Mesenchymal stem cell (in vitro differentiated cells and primary cell): ENCODE results near the gene PIGN.

ENCODE experiments used
- DNase-seq: peaks from one replicate; pipeline ENCODE4 v3.0.0-alpha.2; 2013
- H2AFZ ChIP-seq: one replicate; pipeline ENCODE4 v1.6.1; 2013; ENCODE audit warnings: low read depth, mild to moderate bottlenecking, control low read depth, inconsistent platforms, low read length, moderate library complexity
- H2AK5ac ChIP-seq: 2 replicates; pipeline ENCODE4 v1.6.1; 2013; ENCODE audit warnings: low read length, moderate library complexity, mild to moderate bottlenecking, inconsistent platforms; ENCODE audit not compliant: severe bottlenecking
- H2BK120ac ChIP-seq: one replicate; pipeline ENCODE4 v1.6.1; 2013; ENCODE audit warnings: low read depth, mild to moderate bottlenecking, inconsistent platforms, low read length, moderate library complexity
- H2BK12ac ChIP-seq, 2 experiments: one replicate each; pipeline ENCODE4 v1.6.1; 2013; ENCODE audit warnings: inconsistent platforms in 2 of 2, low read length in 2 of 2, mild to moderate bottlenecking in 2 of 2, moderate library complexity in 2 of 2, control low read depth in 1 of 2
- H2BK15ac ChIP-seq: one replicate; pipeline ENCODE4 v1.6.1; 2013; ENCODE audit warnings: mild to moderate bottlenecking, low read depth, inconsistent platforms; ENCODE audit not compliant: poor library complexity, severe bottlenecking
- H2BK5ac ChIP-seq: 2 replicates; pipeline ENCODE4 v1.6.1; 2013; ENCODE audit warnings: low read depth, mild to moderate bottlenecking, low read length, control low read depth, inconsistent platforms; ENCODE audit not compliant: poor library complexity, severe bottlenecking
- H3K14ac ChIP-seq, 2 experiments: one replicate each; pipeline ENCODE4 v1.6.1; 2013; ENCODE audit warnings: inconsistent platforms in 2 of 2, low read length in 2 of 2, control low read depth in 1 of 2, mild to moderate bottlenecking in 1 of 2, moderate library complexity in 1 of 2
- H3K18ac ChIP-seq, 2 experiments: one replicate each; pipeline ENCODE4 v1.6.1; 2013; ENCODE audit warnings: inconsistent platforms in 2 of 2, low read length in 2 of 2, control low read depth in 1 of 2, low read depth in 1 of 2, mild to moderate bottlenecking in 1 of 2
- H3K23ac ChIP-seq, 2 experiments: one replicate each; pipeline ENCODE4 v1.6.1; 2013; ENCODE audit warnings: inconsistent platforms in 2 of 2, low read length in 2 of 2, mild to moderate bottlenecking in 2 of 2, moderate library complexity in 2 of 2, control low read depth in 1 of 2
- H3K27ac ChIP-seq: 2 replicates; pipeline ENCODE4 v1.5.1; 2013; ENCODE audit warnings: mild to moderate bottlenecking, moderate library complexity, low read length, control low read depth, inconsistent platforms; ENCODE audit not compliant: poor library complexity, severe bottlenecking
- H3K27me3 ChIP-seq, 2 experiments: 2 replicates each; pipeline versions ENCODE4 v1.6.1 to v1.7.0; 2013; ENCODE audit warnings: low read length in 2 of 2, mild to moderate bottlenecking in 2 of 2, moderate library complexity in 2 of 2, control low read depth in 1 of 2, inconsistent platforms in 1 of 2; ENCODE audit not compliant: control insufficient read depth in 1 of 2, insufficient read depth in 1 of 2
- H3K36me3 ChIP-seq, 2 experiments: 2 replicates each; pipeline versions ENCODE4 v1.6.1 to v1.7.0; 2013; ENCODE audit warnings: low read length in 2 of 2, control low read depth in 1 of 2, inconsistent platforms in 1 of 2, low read depth in 1 of 2, mild to moderate bottlenecking in 1 of 2; ENCODE audit not compliant: insufficient read depth in 2 of 2, control insufficient read depth in 1 of 2
- H3K4ac ChIP-seq, 2 experiments: one replicate each; pipeline ENCODE4 v1.6.1; 2013; ENCODE audit warnings: inconsistent platforms in 2 of 2, low read length in 2 of 2, mild to moderate bottlenecking in 2 of 2, moderate library complexity in 2 of 2, control low read depth in 1 of 2, low read depth in 1 of 2
- H3K4me1 ChIP-seq: 2 replicates; pipeline ENCODE4 v1.6.1; 2013; ENCODE audit warnings: low read depth, low read length, control low read depth; ENCODE audit not compliant: control insufficient read depth, insufficient read depth
- H3K4me2 ChIP-seq: 2 replicates; pipeline ENCODE4 v1.6.1; 2013; ENCODE audit warnings: low read length, mild to moderate bottlenecking, inconsistent platforms; ENCODE audit not compliant: poor library complexity, severe bottlenecking
- H3K4me3 ChIP-seq, 2 experiments: 2 replicates each; pipeline versions ENCODE4 v1.5.1 to v1.7.0; 2013; ENCODE audit warnings: low read length in 2 of 2, mild to moderate bottlenecking in 2 of 2, control low read depth in 1 of 2, low read depth in 1 of 2; ENCODE audit not compliant: insufficient read depth in 1 of 2
- H3K79me1 ChIP-seq: replicated peaks from 2 replicates; pipeline ENCODE4 v1.6.1; 2013; ENCODE audit warnings: mild to moderate bottlenecking, control low read depth, low read length, inconsistent platforms; ENCODE audit not compliant: poor library complexity, severe bottlenecking
- H3K9ac ChIP-seq: 2 replicates; pipeline ENCODE4 v1.7.0; 2013; ENCODE audit warnings: mild to moderate bottlenecking, low read length, moderate library complexity
- H3K9me3 ChIP-seq: 2 replicates; pipeline ENCODE4 v1.7.0; 2013; ENCODE audit warnings: mild to moderate bottlenecking, low read length; ENCODE audit not compliant: control insufficient read depth
- H4K8ac ChIP-seq: one replicate; pipeline ENCODE4 v1.6.1; 2013; ENCODE audit warnings: inconsistent platforms, mild to moderate bottlenecking, low read length, moderate library complexity
- H4K91ac ChIP-seq: one replicate; pipeline ENCODE4 v1.6.1; 2013; ENCODE audit warnings: mild to moderate bottlenecking, low read length, inconsistent platforms
- WGBS: methylation state at CpG from one replicate; pipeline ENCODE4 v1.1.7; 2013; ENCODE audit warnings: mixed read lengths; 5-methylcytosine and 5-hydroxymethylcytosine counted together

PIGN gene

DNA sequence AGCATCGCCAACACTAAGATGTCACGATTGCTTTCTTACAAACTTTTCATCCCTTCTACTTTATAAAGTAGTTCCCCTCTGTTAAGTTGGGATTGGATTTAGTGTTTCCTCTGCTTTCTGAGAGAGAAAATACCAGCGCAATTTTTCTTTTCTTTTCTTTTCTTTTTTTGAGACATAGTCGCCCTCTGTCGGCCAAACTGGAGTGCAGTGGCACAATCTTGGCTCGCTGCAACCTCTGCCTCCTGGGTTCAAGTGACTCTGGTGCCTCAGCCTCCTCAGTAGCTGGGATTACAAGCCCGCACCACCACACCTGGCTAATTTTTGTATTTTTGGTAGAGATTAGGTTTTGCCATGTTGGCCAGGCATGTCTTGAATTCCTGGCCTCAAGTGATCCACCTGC lies 9.2 kb upstream of the PIGN start:
- WGBS: 64% methylated on average over 4 of the region's 7 CpGs
- no peaks in the 10 kb centered on the region for H3K36me3 ChIP-seq
- no peak overlapping the region for H4K91ac ChIP-seq
- H2AFZ ChIP-seq: no peak overlapping the region
- H2AK5ac ChIP-seq: no peak overlapping the region
- peaks cover 12% of the 10 kb centered on the region for H3K79me1 ChIP-seq
- H3K4ac ChIP-seq: no peak overlapping the region
- H3K23ac ChIP-seq: no peak overlapping the region
- no peak overlapping the region for H2BK120ac ChIP-seq
- H3K4me3 ChIP-seq: no peak overlapping the region
- H3K9me3 ChIP-seq: no peaks in the 10 kb centered on the region
- H2BK15ac ChIP-seq: no peak overlapping the region
- no peak overlapping the region for H3K4me2 ChIP-seq
- H4K8ac ChIP-seq: peak overlapping the region; percentile 75
- no peak overlapping the region for H2BK12ac ChIP-seq
- H3K4me1 ChIP-seq: no peaks in the 10 kb centered on the region
- no peak overlapping the region for H3K9ac ChIP-seq
- DNase-seq: no peak
- H3K27ac ChIP-seq: no peak overlapping the region
- no peak overlapping the region for H3K18ac ChIP-seq
- H3K14ac ChIP-seq: no peak overlapping the region
- no peaks in the 10 kb centered on the region for H3K27me3 ChIP-seq
- H2BK5ac ChIP-seq: no peak overlapping the region

DNA sequence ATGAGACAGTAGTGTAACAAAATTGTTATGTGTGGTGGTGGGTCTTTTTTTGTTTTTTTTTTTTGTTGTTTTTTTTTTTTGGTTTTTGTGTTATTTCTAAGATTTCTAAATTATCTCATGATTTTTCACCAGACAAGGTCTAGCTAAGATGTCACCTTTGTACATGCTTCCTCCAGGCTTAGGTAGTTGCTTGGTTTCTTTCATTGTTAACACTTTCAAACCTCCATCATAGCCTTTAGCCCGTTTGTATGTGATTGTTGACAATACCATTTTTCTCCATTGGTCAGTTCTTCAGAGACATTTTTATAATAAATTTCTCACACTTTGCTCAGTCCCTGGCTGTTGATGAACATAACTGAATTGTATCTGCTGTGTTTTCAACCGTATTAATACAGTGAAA lies 2.4 kb upstream of the PIGN start:
- Histone ChIP-seq H4K91ac (no peak overlapping the region), H3K23ac (no peak overlapping the region), H3K18ac (no peak overlapping the region), H2BK12ac (no peak overlapping the region), H3K79me1 (peaks cover 3% of the 10 kb centered on the region), H3K4me2 (peak overlapping the region; percentile 63), H2BK15ac (no peak overlapping the region), H3K36me3 (no peaks in the 10 kb centered on the region), H3K9me3 (no peaks in the 10 kb centered on the region), H2BK5ac (no peak overlapping the region), H3K4me1 (peaks cover 2% of the 10 kb centered on the region), H3K9ac (peak overlapping the region; percentile 94), H3K14ac (no peak overlapping the region), H4K8ac (no peak overlapping the region), H2AFZ (no peak overlapping the region), H3K4me3 (peak overlapping the region in 1 of 2 experiments; percentile 99), H2BK120ac (no peak overlapping the region), H3K27me3 (no peaks in the 10 kb centered on the region), H3K4ac (no peak overlapping the region), H2AK5ac (no peak overlapping the region), H3K27ac (no peak overlapping the region)
- WGBS: 20% methylated on average over 1 of the region's 2 CpGs
- no peak for DNase-seq

DNA sequence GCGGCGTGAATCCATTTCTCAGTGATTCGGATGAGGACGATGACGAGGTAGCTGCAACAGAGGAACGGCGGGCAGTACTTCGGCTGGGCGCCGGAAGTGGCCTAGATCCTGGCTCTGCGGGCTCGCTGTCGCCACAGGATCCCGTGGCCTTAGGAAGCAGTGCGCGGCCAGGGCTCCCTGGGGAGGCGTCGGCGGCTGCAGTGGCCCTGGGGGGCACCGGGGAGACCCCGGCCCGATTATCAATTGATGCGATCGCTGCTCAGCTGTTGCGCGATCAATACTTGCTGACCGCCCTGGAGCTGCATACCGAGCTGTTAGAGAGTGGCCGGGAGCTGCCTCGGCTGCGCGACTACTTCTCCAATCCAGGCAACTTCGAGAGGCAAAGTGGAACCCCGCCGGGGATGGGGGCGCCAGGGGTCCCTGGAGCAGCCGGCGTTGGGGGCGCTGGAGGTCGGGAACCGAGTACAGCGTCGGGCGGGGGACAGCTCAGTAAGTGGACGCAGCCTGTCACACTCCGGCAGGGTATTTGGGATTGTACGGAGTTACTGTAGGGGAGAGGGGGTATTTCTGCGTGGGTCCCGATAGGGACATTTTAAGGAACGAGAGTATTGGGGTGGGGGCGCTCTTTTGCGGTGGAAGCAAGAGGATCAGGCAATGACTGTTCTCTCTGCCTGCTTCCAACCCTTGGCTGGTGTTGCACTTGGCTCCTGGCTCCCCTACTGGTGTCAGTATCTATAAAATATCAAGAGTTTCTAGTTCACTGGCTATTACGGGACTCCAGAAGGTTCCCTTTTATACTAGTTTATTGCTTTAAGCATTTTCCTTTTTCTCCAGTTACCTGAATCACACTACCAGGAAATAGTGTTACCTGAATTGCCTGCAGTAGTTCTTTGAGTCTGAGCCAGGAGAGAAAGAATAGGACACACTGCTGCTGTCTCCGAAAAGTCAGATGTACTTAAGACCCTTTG lies 971 bp upstream of the PIGN start:
- Histone ChIP-seq H2BK120ac (no peak overlapping the region), H3K9ac (peak overlapping the region; percentile 94), H3K9me3 (no peaks in the 10 kb centered on the region), H3K4ac (peak overlapping the region; percentile 61 to 78), H3K4me3 (peak overlapping the region; percentile 94 to 99), H3K36me3 (no peaks in the 10 kb centered on the region), H3K27ac (peak overlapping the region; percentile 84), H2BK12ac (no peak overlapping the region), H2AFZ (no peak overlapping the region), H3K27me3 (no peaks in the 10 kb centered on the region), H4K91ac (peak overlapping the region; percentile 90), H2BK15ac (peak overlapping the region; percentile 1), H3K4me2 (peak overlapping the region; percentile 90), H3K79me1 (no peaks in the 10 kb centered on the region), H4K8ac (peak overlapping the region; percentile 5), H3K18ac (peak overlapping the region; percentile 83 to 89), H3K4me1 (peaks cover 2% of the 10 kb centered on the region), H3K14ac (peak overlapping the region; percentile 19 to 74), H3K23ac (peak overlapping the region in 1 of 2 experiments; percentile 92), H2BK5ac (peak overlapping the region; percentile 39), H2AK5ac (no peak overlapping the region)
- WGBS: under 1% methylated on average over 54 of the region's 54 CpGs
- peak; percentile 37 for DNase-seq

DNA sequence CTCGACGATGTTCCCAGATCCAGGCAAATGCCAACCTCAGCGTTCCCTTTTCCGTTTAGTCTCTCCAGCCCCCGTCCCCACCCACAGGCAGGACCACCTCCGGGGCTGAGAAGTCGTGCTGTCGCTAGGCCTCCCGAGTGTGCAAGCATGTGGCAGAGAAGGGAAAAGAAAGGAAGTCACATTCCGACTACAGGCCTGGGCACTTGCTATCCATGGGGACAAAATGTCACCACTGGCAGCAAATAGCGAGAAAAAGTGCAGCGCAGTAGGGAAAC lies 420 bp downstream of the PIGN start:
- 2% methylated on average over 9 of the region's 12 CpGs for WGBS
- H3K4me1 ChIP-seq: peaks cover 2% of the 10 kb centered on the region
- peak overlapping the region; percentile 63 for H3K4me2 ChIP-seq

More for the DNA sequence above, 420 bp downstream of the PIGN start:
- Histone ChIP-seq H2BK12ac (no peak overlapping the region), H3K27me3 (no peaks in the 10 kb centered on the region), H2BK5ac (no peak overlapping the region), H2AFZ (peak overlapping the region; percentile 74), H3K18ac (peak overlapping the region in 1 of 2 experiments; percentile 40), H3K9ac (peak overlapping the region; percentile 91), H3K4ac (no peak overlapping the region), H3K9me3 (no peaks in the 10 kb centered on the region), H3K27ac (peak overlapping the region; percentile 24), H4K8ac (peak overlapping the region; percentile 45), H3K36me3 (no peaks in the 10 kb centered on the region), H2AK5ac (no peak overlapping the region), H2BK15ac (no peak overlapping the region), H3K4me3 (peak overlapping the region; percentile 82 to 99), H4K91ac (no peak overlapping the region), H3K14ac (no peak overlapping the region), H3K23ac (no peak overlapping the region), H3K79me1 (peaks cover 1% of the 10 kb centered on the region), H2BK120ac (no peak overlapping the region)
- DNase-seq: peak; percentile 75
